Measurements from ENCODE around the gene SCYL2.

Gene SCYL2

GRCh38 chr12:100239589-100239988, 27.4 kb upstream of the SCYL2 start:
- Histone ChIP-seq H3K4me1 (peaks cover 0 to under 1% (median 0%) of the 10 kb centered on the region in 4 donors), H3K9me3 (no peaks in the 10 kb centered on the region), H3K36me3 (no peaks in the 10 kb centered on the region), H3K27me3 (no peaks in the 10 kb centered on the region), H3K27ac (no peak overlapping the region), H3K4me3 (no peak overlapping the region)
- intact Hi-C loops (cut with DNase I; ENCODE audit: low total_unique reads) = loop anchor here (10.0 kb wide), 1 partner anchor 315 kb away; no protein-coding TSS in a partner anchor
- DNase-seq = no peak
- TF ChIP-seq CTCF (IDR thresholded peaks at IDR 0.05) = no peak

GRCh38 chr12:100243137-100243536, 23.8 kb upstream of the SCYL2 start:
- H3K4me3 ChIP-seq = no peak overlapping the region
- H3K27me3 ChIP-seq = no peaks in the 10 kb centered on the region
- no peaks in the 10 kb centered on the region for H3K9me3 ChIP-seq
- intact Hi-C loops (cut with DNase I; ENCODE audit: low total_unique reads) = no loop called here
- no peak for DNase-seq
- H3K27ac ChIP-seq = no peak overlapping the region
- no peak for TF ChIP-seq CTCF (IDR thresholded peaks at IDR 0.05)
- H3K36me3 ChIP-seq = no peaks in the 10 kb centered on the region
- no peaks in the 10 kb centered on the region for H3K4me1 ChIP-seq

- Histone ChIP-seq H3K4me1 (no peaks in the 10 kb centered on the region), H3K4me3 (no peak overlapping the region), H3K9me3 (no peaks in the 10 kb centered on the region), H3K27me3 (no peaks in the 10 kb centered on the region), H3K27ac (no peak overlapping the region), H3K36me3 (no peaks in the 10 kb centered on the region)
- TF ChIP-seq CTCF (IDR thresholded peaks at IDR 0.05) = no peak
- no peak for DNase-seq
- intact Hi-C loops (cut with DNase I; ENCODE audit: low total_unique reads) = no loop called here
Observed at GRCh38 chr12:100247765-100248164, 19.2 kb upstream of the SCYL2 start.

- intact Hi-C loops (cut with DNase I; ENCODE audit: low total_unique reads) = no loop called here
- Histone ChIP-seq H3K27me3 (no peaks in the 10 kb centered on the region), H3K9me3 (no peaks in the 10 kb centered on the region), H3K27ac (no peak overlapping the region), H3K4me1 (no peaks in the 10 kb centered on the region), H3K4me3 (no peak overlapping the region), H3K36me3 (no peaks in the 10 kb centered on the region)
- TF ChIP-seq CTCF (IDR thresholded peaks at IDR 0.05) = no peak
- no peak for DNase-seq
Observed at GRCh38 chr12:100248886-100249285, 18.1 kb upstream of the SCYL2 start.

GRCh38 chr12:100249941-100250340, 17.0 kb upstream of the SCYL2 start:
- intact Hi-C loops (cut with DNase I; ENCODE audit: low total_unique reads) = no loop called here
- Histone ChIP-seq H3K4me1 (no peaks in the 10 kb centered on the region), H3K4me3 (no peak overlapping the region), H3K27ac (no peak overlapping the region), H3K27me3 (no peaks in the 10 kb centered on the region), H3K9me3 (no peaks in the 10 kb centered on the region), H3K36me3 (no peaks in the 10 kb centered on the region)
- no peak for DNase-seq
- no peak for TF ChIP-seq CTCF (IDR thresholded peaks at IDR 0.05)

- Histone ChIP-seq H3K27ac (no peak overlapping the region), H3K27me3 (no peaks in the 10 kb centered on the region), H3K9me3 (no peaks in the 10 kb centered on the region), H3K4me1 (no peaks in the 10 kb centered on the region), H3K4me3 (no peak overlapping the region), H3K36me3 (no peaks in the 10 kb centered on the region)
- intact Hi-C loops (cut with DNase I; ENCODE audit: low total_unique reads) = no loop called here
- no peak for DNase-seq
- no peak for TF ChIP-seq CTCF (IDR thresholded peaks at IDR 0.05)
Observed at GRCh38 chr12:100251917-100252316, 15.1 kb upstream of the SCYL2 start.
